Keratinocyte (primary cell): ENCODE measurements around the gene SERPINA1.

ENCODE experiments used
- CTCF ChIP-seq, 3 experiments: IDR thresholded peaks in 1 of 3; conservative IDR thresholded peaks in 1 of 3; optimal IDR thresholded peaks in 1 of 3; 2 replicates in 2 of 3; 3 replicates in 1 of 3; pipeline versions ENCODE3 to v1.5.1; 2011; ENCODE audit warnings: low read length in 3 of 3, mild to moderate bottlenecking in 3 of 3, moderate library complexity in 2 of 3, control low read depth in 1 of 3, inconsistent platforms in 1 of 3; ENCODE audit not compliant: insufficient read depth in 2 of 3; ENCODE audit errors: extremely low read depth in 1 of 3
- EZH2 ChIP-seq: IDR thresholded peaks from one replicate; pipeline ENCODE4 v1.6.1; 2012; ENCODE audit warnings: inconsistent platforms, mild to moderate bottlenecking, low read length, moderate library complexity

DNA sequence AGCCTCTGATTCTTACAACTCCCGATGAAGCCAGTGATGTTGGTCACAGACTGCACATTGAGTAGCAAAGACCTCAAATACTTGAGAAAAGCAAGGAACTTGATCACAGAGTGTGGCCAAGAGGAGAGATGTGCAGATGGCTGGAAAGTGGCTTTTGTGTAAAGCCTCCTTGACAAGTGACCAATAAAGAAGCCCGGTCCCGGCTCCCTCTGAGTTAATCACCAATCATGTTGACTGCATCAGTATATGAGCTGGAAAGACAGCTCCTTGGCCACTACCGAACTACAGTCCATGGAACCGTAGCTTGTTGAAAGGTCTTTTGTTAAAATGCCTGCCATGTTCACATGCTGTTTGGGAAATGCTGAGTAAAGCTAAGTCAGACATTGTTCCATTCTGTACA lies 41.6 kb downstream of the SERPINA1 start:
- TF ChIP-seq CTCF (optimal IDR thresholded peaks at IDR 0.05 in 1 of 3, IDR thresholded peaks at IDR 0.05 in 1 of 3, conservative IDR thresholded peaks at IDR 0.05 in 1 of 3; ENCODE audit: extremely low read depth in 1 of 3, insufficient read depth in 2 of 3, low read length in 3 of 3) (no peak), EZH2 (no peak)
